ENCODE measurements around the gene SPNS1. TPM values are rescaled to one million over a fixed set of nuclear protein-coding genes. Genes with fewer than 3 reads are reported as not detected.
A peak's percentile ranks its signal among the peaks of the same experiment; 100 is the strongest.

The SPNS1 gene
- total RNA-seq, 5 donors from 2014 or later (not counting 1 experiment from before 2014, with no cell fraction given): 28.2 to 53.2 (median 47.7) TPM

DNA sequence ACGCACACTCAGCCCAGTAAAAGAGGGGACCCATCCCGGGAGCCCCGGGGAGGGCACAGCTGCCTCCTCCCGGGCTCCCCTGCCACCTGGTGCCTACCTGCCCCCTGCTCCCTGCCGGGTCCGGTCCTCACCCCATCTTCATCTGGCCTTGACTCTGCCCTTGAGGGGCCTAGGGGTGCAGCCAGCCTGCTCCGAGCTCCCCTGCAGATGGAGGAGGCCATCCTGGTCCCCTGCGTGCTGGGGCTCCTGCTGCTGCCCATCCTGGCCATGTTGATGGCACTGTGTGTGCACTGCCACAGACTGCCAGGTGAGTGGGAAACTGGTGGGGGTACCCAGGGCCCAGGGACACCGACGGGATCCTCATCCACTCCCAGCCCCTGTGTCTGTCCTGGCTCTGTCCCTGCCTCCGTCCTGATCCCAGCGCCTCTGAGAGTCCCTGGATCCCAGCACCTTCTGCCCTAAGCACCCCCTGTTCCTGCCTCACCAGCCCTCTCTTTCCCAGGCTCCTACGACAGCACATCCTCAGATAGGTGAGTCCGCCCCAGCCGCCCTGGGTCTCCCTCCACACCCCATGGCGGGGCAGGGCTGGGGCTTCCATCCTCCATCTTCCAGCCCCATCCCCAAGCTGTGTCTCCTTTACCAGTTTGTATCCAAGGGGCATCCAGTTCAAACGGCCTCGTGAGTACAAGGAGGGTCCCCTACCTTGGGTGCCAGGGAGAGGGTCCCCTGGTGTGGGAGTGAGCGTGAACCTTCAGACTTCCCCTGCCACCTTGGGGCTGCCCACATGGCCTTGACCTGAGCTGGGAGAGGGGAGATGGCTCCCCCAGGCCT lies 10.8 kb downstream of the SPNS1 start:
- Mint-ChIP-seq H3K4me1 (peaks cover 53 to 69% (median 61%) of the 10 kb centered on the region in 3 donors), H3K9me3 (peaks cover 0 to 6% (median 5%) of the 10 kb centered on the region in 3 donors), H3K27ac (peak overlapping the region; percentile 94 to 98), H3K4me3 (peak overlapping the region; percentile 95 to 99 (median 99)), H3K36me3 (peaks cover 55% of the 10 kb centered on the region), H3K27me3 (no peaks in the 10 kb centered on the region)
- Histone ChIP-seq H3K27me3 (replicated peaks in 1 of 2; ENCODE audit: control insufficient read depth in 2 of 2, extremely low read depth in 1 of 2, insufficient read depth in 2 of 2, low read length in 1 of 2) (no peaks in the 10 kb centered on the region), H3K27ac (ENCODE audit: low read length) (peak overlapping the region; percentile 65), H3K4me1 (ENCODE audit: control insufficient read depth in 1 of 2, extremely low read depth in 1 of 2, insufficient read depth in 2 of 2, low read length in 2 of 2) (peaks cover 31 to 78% of the 10 kb centered on the region in 2 experiments), H3K4me3 (ENCODE audit: control insufficient read depth in 1 of 2, extremely low read depth in 1 of 2, low read length in 1 of 2) (peak overlapping the region; percentile 92 to 99), H3K9me3 (no peaks in the 10 kb centered on the region), H3K36me3 (ENCODE audit: control insufficient read depth in 2 of 2, extremely low read depth in 1 of 2, insufficient read depth in 1 of 2, low read length in 1 of 2) (peaks cover 18 to 65% of the 10 kb centered on the region in 2 donors)
- WGBS (ENCODE audit: insufficient coverage): 2% methylated on average over 12 of the region's 19 CpGs
- ATAC-seq (replicated peaks in 1 of 4) (peak; percentile 40 to 45 (median 42)), DNase-seq (peak in 7 of 35 experiments; percentile 7 to 43 (median 29))
- POLR2A ChIA-PET: interaction anchor here (0.6 to 0.9 kb wide), 2 partner anchors 12 to 22 kb away, joined by 3 read pairs; no protein-coding TSS in a partner anchor
- CTCF ChIA-PET: interaction anchor here in 1 of 2 donors (0.9 to 1.2 kb wide), 2 partner anchors 9 to 35 kb away, joined by 3 read pairs; partner anchors contain the start of gene NFATC2IP

DNA sequence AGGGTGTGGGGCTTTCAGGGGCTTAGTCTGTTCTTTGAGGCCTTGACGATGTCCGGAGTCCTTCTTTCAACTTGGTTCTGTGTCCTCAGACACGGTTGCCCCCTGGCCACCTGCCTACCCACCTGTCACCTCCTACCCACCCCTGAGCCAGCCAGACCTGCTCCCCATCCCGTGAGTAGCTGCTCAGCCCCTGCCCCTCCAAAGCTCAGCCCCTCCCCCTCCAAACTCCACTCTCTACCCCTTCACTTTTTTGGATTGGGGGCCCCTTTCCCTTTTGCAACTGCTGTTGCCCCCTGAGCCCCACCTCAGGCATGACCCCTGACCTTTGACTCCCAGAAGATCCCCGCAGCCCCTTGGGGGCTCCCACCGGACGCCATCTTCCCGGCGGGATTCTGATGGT lies 11.5 kb downstream of the SPNS1 start:
- Mint-ChIP-seq H3K27ac (peak overlapping the region; percentile 94 to 98), H3K36me3 (peaks cover 60% of the 10 kb centered on the region), H3K9me3 (peaks cover 0 to 6% (median 5%) of the 10 kb centered on the region in 3 donors), H3K4me3 (peak overlapping the region; percentile 95 to 99 (median 99)), H3K4me1 (peaks cover 57 to 74% (median 67%) of the 10 kb centered on the region in 3 donors), H3K27me3 (no peaks in the 10 kb centered on the region)
- peak overlapping the region; percentile 65 for H3K27ac ChIP-seq (ENCODE audit: low read length)
- ChIA-PET POLR2A (no interaction called here), CTCF (no interaction called here)
- H3K9me3 ChIP-seq: no peaks in the 10 kb centered on the region
- H3K27me3 ChIP-seq (replicated peaks in 1 of 2; ENCODE audit: control insufficient read depth in 2 of 2, extremely low read depth in 1 of 2, insufficient read depth in 2 of 2, low read length in 1 of 2): no peaks in the 10 kb centered on the region
- DNase-seq: peak in 1 of 35 experiments; percentile 38
- H3K4me3 ChIP-seq (ENCODE audit: control insufficient read depth in 1 of 2, extremely low read depth in 1 of 2, low read length in 1 of 2): peak overlapping the region; percentile 92 to 99
- peaks cover 18 to 67% of the 10 kb centered on the region in 2 donors for H3K36me3 ChIP-seq (ENCODE audit: control insufficient read depth in 2 of 2, extremely low read depth in 1 of 2, insufficient read depth in 1 of 2, low read length in 1 of 2)
- 10% methylated on average over 2 of the region's 9 CpGs for WGBS (ENCODE audit: insufficient coverage)
- ATAC-seq (replicated peaks in 1 of 4): no peak
- H3K4me1 ChIP-seq (ENCODE audit: control insufficient read depth in 1 of 2, extremely low read depth in 1 of 2, insufficient read depth in 2 of 2, low read length in 2 of 2): peaks cover 31 to 83% of the 10 kb centered on the region in 2 experiments

- WGBS (ENCODE audit: insufficient coverage): 0% methylated on average over 6 of the region's 13 CpGs
- peak overlapping the region; percentile 92 to 99 for H3K4me3 ChIP-seq (ENCODE audit: control insufficient read depth in 1 of 2, extremely low read depth in 1 of 2, low read length in 1 of 2)
- DNase-seq (peak in 2 of 35 experiments; percentile 22 to 35), ATAC-seq (replicated peaks in 1 of 4) (no peak)
- no peaks in the 10 kb centered on the region for H3K27me3 ChIP-seq (replicated peaks in 1 of 2; ENCODE audit: control insufficient read depth in 2 of 2, extremely low read depth in 1 of 2, insufficient read depth in 2 of 2, low read length in 1 of 2)
- H3K36me3 Mint-ChIP-seq: peaks cover 60% of the 10 kb centered on the region
- H3K4me1 ChIP-seq (ENCODE audit: control insufficient read depth in 1 of 2, extremely low read depth in 1 of 2, insufficient read depth in 2 of 2, low read length in 2 of 2): peaks cover 31 to 85% of the 10 kb centered on the region in 2 experiments
- H3K27ac ChIP-seq (ENCODE audit: low read length): peak overlapping the region; percentile 65
- CTCF ChIA-PET: interaction anchor here (0.5 to 1.2 kb wide), 4 partner anchors 9 to 972 kb away, joined by 3 to 5 read pairs (median 4); no protein-coding TSS in a partner anchor
- POLR2A ChIA-PET: no interaction called here
- peak overlapping the region; percentile 95 to 99 (median 99) for H3K4me3 Mint-ChIP-seq
- H3K9me3 ChIP-seq: no peaks in the 10 kb centered on the region
- peaks cover 0 to 6% (median 5%) of the 10 kb centered on the region in 3 donors for H3K9me3 Mint-ChIP-seq
- peak overlapping the region; percentile 94 to 98 for H3K27ac Mint-ChIP-seq
- H3K27me3 Mint-ChIP-seq: no peaks in the 10 kb centered on the region
- peaks cover 61 to 77% (median 69%) of the 10 kb centered on the region in 3 donors for H3K4me1 Mint-ChIP-seq
- H3K36me3 ChIP-seq (ENCODE audit: control insufficient read depth in 2 of 2, extremely low read depth in 1 of 2, insufficient read depth in 1 of 2, low read length in 1 of 2): peaks cover 18 to 63% of the 10 kb centered on the region in 2 donors
Measured at GRCh38 chr16:28986492-28986891, 11.9 kb downstream of the SPNS1 start.

GRCh38 chr16:28987170-28987853 lies 12.7 kb downstream of the SPNS1 start:
- 23% methylated on average over 1 of the region's 4 CpGs for WGBS (ENCODE audit: insufficient coverage)
- Histone ChIP-seq H3K4me3 (ENCODE audit: control insufficient read depth in 1 of 2, extremely low read depth in 1 of 2, low read length in 1 of 2) (peak overlapping the region; percentile 92 to 99), H3K27ac (ENCODE audit: low read length) (peak overlapping the region; percentile 65), H3K9me3 (no peaks in the 10 kb centered on the region), H3K27me3 (replicated peaks in 1 of 2; ENCODE audit: control insufficient read depth in 2 of 2, extremely low read depth in 1 of 2, insufficient read depth in 2 of 2, low read length in 1 of 2) (no peaks in the 10 kb centered on the region), H3K4me1 (ENCODE audit: control insufficient read depth in 1 of 2, extremely low read depth in 1 of 2, insufficient read depth in 2 of 2, low read length in 2 of 2) (peaks cover 31 to 81% of the 10 kb centered on the region in 2 experiments), H3K36me3 (ENCODE audit: control insufficient read depth in 2 of 2, extremely low read depth in 1 of 2, insufficient read depth in 1 of 2, low read length in 1 of 2) (peaks cover 14 to 58% of the 10 kb centered on the region in 2 donors)
- Mint-ChIP-seq H3K9me3 (peaks cover 0 to 6% (median 5%) of the 10 kb centered on the region in 3 donors), H3K27me3 (no peaks in the 10 kb centered on the region), H3K36me3 (peaks cover 52% of the 10 kb centered on the region), H3K4me1 (peaks cover 62 to 78% (median 67%) of the 10 kb centered on the region in 3 donors), H3K27ac (peak overlapping the region; percentile 94 to 98), H3K4me3 (peak overlapping the region; percentile 95 to 99 (median 99))
- ATAC-seq (replicated peaks in 1 of 4) (no peak), DNase-seq (no peak)
- CTCF ChIA-PET: interaction anchor here (0.6 to 1.2 kb wide), 5 partner anchors 9 to 971 kb away, joined by 3 to 4 read pairs (median 3); no protein-coding TSS in a partner anchor
- POLR2A ChIA-PET: interaction anchor here (0.7 to 1.0 kb wide), 4 partner anchors 19 to 163 kb away, joined by 4 read pairs; no protein-coding TSS in a partner anchor

- H3K36me3 Mint-ChIP-seq: peaks cover 36% of the 10 kb centered on the region
- Histone ChIP-seq H3K4me3 (ENCODE audit: control insufficient read depth in 1 of 2, extremely low read depth in 1 of 2, low read length in 1 of 2) (peak overlapping the region; percentile 14 to 35), H3K27ac (ENCODE audit: low read length) (peak overlapping the region; percentile 72)
Measured at GRCh38 chr16:28989363-28989762, 14.8 kb downstream of the SPNS1 start.

More at GRCh38 chr16:28989363-28989762, 14.8 kb downstream of the SPNS1 start:
- Mint-ChIP-seq H3K27ac (peak overlapping the region; percentile 94 to 98), H3K4me3 (peak overlapping the region; percentile 60 to 99 (median 95)), H3K9me3 (peaks cover 0 to 6% (median 5%) of the 10 kb centered on the region in 3 donors), H3K4me1 (peaks cover 52 to 66% (median 59%) of the 10 kb centered on the region in 3 donors), H3K27me3 (no peaks in the 10 kb centered on the region)
- Histone ChIP-seq H3K27me3 (replicated peaks in 1 of 2; ENCODE audit: control insufficient read depth in 2 of 2, extremely low read depth in 1 of 2, insufficient read depth in 2 of 2, low read length in 1 of 2) (no peaks in the 10 kb centered on the region), H3K9me3 (no peaks in the 10 kb centered on the region), H3K4me1 (ENCODE audit: control insufficient read depth in 1 of 2, extremely low read depth in 1 of 2, insufficient read depth in 2 of 2, low read length in 2 of 2) (peaks cover 22 to 67% of the 10 kb centered on the region in 2 experiments), H3K36me3 (ENCODE audit: control insufficient read depth in 2 of 2, extremely low read depth in 1 of 2, insufficient read depth in 1 of 2, low read length in 1 of 2) (peaks cover 8 to 49% of the 10 kb centered on the region in 2 donors)
- 71% methylated on average over 9 of the region's 14 CpGs for WGBS (ENCODE audit: insufficient coverage)
- no peak for ATAC-seq (replicated peaks in 1 of 4)
- no peak for DNase-seq
- CTCF ChIA-PET: no interaction called here
- POLR2A ChIA-PET: no interaction called here

Measured in T-cell (primary cell).